ENCODE measurements around the gene CRY2.
A peak's percentile ranks its signal among the peaks of the same experiment; 100 is the strongest.

CRY2 gene

DNA sequence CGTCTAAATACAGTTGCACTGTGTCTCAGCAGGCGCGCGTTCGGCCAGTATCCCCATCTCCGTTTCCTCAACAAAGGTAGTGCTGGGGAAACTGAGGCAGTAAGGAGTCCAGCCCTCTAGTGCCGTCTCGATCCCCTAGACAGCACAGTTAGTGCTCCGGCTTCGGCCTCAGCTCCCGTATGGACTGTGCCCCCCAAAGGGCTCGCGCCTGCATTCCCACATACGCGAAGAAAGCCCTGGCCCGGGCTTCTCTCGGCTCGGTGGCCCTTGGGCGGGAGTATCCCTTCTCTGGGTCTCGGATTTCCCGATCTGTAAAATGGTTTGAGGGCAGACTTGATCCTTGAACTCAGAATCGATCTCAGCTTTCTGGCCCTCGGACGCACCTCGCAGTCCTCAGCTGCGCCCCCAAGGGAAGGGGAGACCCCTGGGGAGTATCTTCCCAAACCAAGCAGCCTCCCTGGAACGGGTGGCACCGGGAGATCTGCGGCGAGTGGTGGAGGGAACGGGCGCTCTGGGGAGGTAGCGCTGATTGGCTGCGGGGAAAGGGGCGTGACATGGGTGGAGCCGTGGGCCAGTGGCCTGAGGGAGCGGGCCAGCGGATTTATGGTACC is 71.2 kb downstream of the CRY2 start:
- peak overlapping the region; percentile 71 for H3K9ac ChIP-seq (ENCODE audit: low read length)
- peaks cover 14% of the 10 kb centered on the region for H3K27me3 ChIP-seq (ENCODE audit: control insufficient read depth, insufficient read depth, low read length)
- no peaks in the 10 kb centered on the region for H3K9me3 ChIP-seq (ENCODE audit: control insufficient read depth, low read depth, low read length)
- peaks cover 16% of the 10 kb centered on the region for H3K36me3 ChIP-seq (ENCODE audit: control insufficient read depth, low read depth, low read length)
- peaks cover 26% of the 10 kb centered on the region for H3K4me1 ChIP-seq (ENCODE audit: control insufficient read depth, low read depth, low read length)
- H3K4me3 ChIP-seq (ENCODE audit: low read length): peak overlapping the region; percentile 96
- H3K27ac ChIP-seq (ENCODE audit: low read length): peak overlapping the region; percentile 20

DNA sequence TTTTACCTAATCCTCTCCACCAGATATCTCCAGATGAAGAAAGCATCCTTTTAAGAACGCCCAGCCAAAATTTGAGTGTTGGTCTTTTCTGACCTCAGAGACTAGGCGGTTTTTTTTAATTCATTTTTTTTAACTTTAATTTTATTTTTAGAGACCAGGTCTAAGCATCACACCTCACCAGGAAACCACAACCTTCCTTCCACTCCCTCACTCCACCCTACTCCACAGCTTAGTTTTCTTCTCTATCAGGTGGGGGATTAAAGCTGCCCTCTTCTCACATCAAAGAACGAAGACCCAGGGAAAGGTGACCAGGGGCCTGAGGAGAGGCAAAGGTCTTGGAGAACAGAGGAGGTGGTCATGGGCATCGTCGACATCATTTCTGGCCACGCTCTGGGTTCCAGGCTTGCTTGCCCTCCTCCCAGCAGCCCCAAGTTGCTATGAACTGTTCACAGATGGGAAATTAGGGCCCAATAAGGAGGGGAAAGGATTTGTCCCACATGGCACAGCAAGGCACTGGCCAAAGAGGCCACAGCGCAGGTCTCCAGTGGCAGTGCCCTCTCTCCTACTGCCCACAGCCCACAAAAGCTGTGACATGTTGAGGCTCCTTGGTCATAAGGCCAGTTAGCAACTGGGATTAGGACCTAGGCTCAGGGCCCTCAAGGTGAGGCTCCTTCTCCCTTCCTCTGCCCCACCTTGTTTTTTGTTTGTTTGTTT is 71.8 kb downstream of the CRY2 start:
- H3K36me3 ChIP-seq (ENCODE audit: control insufficient read depth, low read depth, low read length): peaks cover 16% of the 10 kb centered on the region
- no peak overlapping the region for H3K9ac ChIP-seq (ENCODE audit: low read length)
- H3K27me3 ChIP-seq (ENCODE audit: control insufficient read depth, insufficient read depth, low read length): peaks cover 15% of the 10 kb centered on the region
- H3K4me3 ChIP-seq (ENCODE audit: low read length): peak overlapping the region; percentile 96
- no peaks in the 10 kb centered on the region for H3K9me3 ChIP-seq (ENCODE audit: control insufficient read depth, low read depth, low read length)
- peaks cover 26% of the 10 kb centered on the region for H3K4me1 ChIP-seq (ENCODE audit: control insufficient read depth, low read depth, low read length)
- H3K27ac ChIP-seq (ENCODE audit: low read length): no peak overlapping the region

DNA sequence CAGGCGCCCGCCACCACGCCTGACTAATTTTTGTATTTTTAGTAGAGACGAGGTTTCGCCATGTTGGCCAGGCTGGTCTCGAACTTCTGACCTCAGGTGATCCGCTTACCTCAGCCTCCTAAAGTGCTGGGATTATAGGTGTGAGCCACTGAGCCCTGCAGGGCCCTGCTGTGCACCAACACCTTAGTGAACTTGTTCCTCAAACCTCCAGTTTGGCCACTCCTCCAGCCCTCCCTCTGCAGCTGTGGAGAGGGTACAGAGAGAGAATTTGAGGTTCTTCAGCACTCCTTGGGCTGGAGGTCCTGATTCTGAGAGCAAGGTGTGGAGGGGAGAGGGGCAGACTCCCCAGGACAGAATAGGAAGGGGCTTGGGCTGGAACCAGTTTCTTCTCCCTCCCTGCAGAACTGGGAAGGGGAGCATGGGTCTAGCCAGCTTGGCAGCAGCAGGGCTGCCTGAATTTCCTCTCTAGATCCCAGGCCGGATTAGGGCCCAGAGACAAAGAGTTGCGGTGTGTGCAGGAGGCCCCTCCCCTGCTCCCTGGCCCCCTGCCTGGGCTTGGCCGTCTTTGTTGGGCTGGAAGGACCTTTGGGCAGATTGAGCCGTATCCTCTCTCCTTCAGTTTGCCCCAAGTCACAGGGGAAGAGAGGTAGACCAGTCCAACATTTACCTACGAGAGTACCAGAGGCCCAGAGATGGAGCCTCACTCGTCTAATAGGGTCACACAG is 72.7 kb downstream of the CRY2 start:
- H3K4me1 ChIP-seq (ENCODE audit: control insufficient read depth, low read depth, low read length): peaks cover 26% of the 10 kb centered on the region
- no peaks in the 10 kb centered on the region for H3K9me3 ChIP-seq (ENCODE audit: control insufficient read depth, low read depth, low read length)
- H3K4me3 ChIP-seq (ENCODE audit: low read length): no peak overlapping the region
- no peak overlapping the region for H3K9ac ChIP-seq (ENCODE audit: low read length)
- peaks cover 15% of the 10 kb centered on the region for H3K27me3 ChIP-seq (ENCODE audit: control insufficient read depth, insufficient read depth, low read length)
- H3K27ac ChIP-seq (ENCODE audit: low read length): no peak overlapping the region
- peaks cover 12% of the 10 kb centered on the region for H3K36me3 ChIP-seq (ENCODE audit: control insufficient read depth, low read depth, low read length)

DNA sequence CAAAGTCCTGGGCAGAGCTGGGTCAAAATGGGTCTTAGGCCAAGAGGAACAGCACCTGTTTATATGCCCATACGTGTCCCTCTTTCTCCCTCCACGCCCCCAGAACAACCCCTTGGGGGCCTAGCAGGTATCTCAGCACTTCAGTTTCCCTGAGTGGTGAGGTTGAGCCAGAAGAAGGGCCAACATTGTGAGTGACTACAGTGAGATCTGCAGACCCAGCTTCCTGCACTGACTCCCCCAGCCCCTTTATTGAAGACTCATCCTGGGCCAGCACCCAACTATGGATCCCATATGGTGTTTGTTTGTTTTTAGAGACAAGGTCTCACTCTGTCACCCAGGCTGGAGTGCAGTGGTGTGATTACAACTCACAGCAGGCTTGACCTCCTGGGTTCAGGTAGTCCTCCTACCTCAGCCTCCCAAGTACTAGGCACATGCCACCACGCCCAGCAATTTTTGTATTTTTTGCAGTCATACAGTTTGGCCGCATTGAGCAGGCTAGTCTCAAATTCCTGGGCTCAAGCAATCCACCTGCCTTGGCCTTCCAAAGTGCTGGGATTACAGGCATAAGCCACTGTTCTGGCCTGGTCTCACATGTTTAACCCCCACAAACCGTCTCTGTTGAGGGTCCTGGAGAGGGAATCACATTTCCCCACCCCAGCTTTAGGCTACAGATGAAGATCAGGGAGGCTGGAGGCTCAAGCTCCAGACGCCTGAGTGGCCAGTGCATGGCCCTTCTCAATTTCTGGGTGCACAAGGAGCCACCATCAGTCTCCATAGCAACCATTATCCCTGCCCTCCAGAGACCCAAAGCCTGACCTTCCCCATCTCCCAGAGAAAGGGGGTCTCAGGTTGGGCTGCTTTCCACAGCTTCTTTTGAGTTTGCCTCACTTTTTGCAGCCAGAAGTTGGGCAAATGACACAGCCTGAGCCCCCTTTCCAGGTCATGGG is 73.5 kb downstream of the CRY2 start:
- H3K36me3 ChIP-seq (ENCODE audit: control insufficient read depth, low read depth, low read length): peaks cover 7% of the 10 kb centered on the region
- peaks cover 15% of the 10 kb centered on the region for H3K27me3 ChIP-seq (ENCODE audit: control insufficient read depth, insufficient read depth, low read length)
- H3K27ac ChIP-seq (ENCODE audit: low read length): no peak overlapping the region
- no peaks in the 10 kb centered on the region for H3K9me3 ChIP-seq (ENCODE audit: control insufficient read depth, low read depth, low read length)
- H3K4me3 ChIP-seq (ENCODE audit: low read length): peak overlapping the region; percentile 63
- H3K4me1 ChIP-seq (ENCODE audit: control insufficient read depth, low read depth, low read length): peaks cover 26% of the 10 kb centered on the region
- peak overlapping the region; percentile 58 for H3K9ac ChIP-seq (ENCODE audit: low read length)

DNA sequence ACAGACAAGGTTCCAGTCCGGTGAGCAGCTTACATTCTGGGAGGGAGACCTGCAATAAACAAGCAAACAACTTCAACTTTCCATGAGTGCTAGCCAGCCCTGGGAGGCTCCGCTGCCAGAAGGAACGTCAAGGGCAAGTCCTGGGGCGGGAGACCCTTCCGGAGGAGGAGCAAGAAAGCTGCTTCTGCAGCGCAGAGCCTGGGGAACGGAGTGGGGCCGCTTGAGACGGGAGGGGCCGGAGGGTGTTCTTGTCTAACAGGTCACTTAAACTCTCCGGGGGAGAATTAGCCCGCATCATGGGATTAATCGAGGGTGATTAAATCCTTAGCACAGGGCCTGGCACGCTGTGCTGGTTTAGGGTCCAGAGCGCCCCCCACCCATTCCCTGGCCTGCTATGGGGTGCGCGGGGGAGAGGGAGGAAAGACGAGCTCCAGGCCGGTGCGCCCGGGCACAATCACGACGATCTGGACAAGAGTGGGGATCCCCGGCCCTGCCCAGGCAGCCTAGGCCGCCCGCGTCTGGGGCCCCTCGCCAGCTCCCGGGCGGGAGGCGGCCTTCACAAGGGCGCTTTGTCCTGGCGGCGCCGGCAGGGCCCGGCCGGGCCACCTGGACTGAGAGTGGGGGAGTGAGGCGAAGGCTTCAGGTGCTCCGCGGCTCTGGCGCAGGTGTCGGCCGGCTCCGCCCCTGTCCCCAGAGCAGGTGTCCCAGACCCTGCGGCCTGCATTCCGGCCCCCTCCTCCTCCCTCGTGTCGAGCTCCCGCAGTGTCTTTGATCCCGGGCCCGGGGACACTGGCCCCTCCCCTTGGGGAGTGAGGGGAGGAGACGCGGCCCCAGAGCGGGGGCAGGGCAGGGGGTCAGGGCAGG is 74.5 kb downstream of the CRY2 start:
- no peaks in the 10 kb centered on the region for H3K9me3 ChIP-seq (ENCODE audit: control insufficient read depth, low read depth, low read length)
- H3K4me3 ChIP-seq (ENCODE audit: low read length): peak overlapping the region; percentile 63
- peak overlapping the region; percentile 58 for H3K9ac ChIP-seq (ENCODE audit: low read length)
- peaks cover 26% of the 10 kb centered on the region for H3K4me1 ChIP-seq (ENCODE audit: control insufficient read depth, low read depth, low read length)
- H3K27ac ChIP-seq (ENCODE audit: low read length): no peak overlapping the region
- peaks cover 5% of the 10 kb centered on the region for H3K36me3 ChIP-seq (ENCODE audit: control insufficient read depth, low read depth, low read length)
- peaks cover 15% of the 10 kb centered on the region for H3K27me3 ChIP-seq (ENCODE audit: control insufficient read depth, insufficient read depth, low read length)

DNA sequence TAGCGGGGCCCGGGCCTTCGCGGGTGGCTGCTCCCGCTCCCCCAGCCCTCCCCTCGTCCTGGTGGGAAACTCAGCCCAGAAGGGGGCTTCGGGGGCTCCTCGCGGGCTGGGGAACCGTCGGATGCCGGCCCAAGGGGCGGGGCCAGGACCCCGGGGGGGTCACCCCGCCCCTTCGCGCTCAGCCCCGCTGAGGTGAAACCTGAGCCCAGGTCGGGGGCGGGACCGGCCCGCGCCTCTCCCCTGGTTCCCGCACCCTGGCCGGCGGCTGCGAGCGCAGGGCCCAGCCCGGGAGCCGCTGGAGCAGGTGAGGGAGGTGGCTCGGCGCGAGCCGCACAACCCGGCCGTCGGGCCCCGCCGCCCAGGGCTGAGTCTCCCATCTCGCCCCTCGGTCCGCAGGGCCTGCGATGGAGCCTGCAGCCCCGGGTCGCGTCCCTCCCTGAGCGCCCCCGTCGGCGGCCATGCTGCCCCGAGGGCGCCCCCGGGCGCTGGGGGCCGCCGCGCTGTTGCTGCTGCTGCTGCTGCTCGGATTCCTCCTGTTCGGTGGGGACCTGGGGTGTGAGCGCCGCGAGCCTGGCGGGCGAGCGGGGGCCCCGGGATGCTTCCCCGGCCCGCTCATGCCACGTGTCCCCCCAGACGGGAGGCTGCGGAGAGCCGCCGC is 75.3 kb downstream of the CRY2 start, which contains the start of gene LARGE2:
LARGE2 (plus strand) TSS at position 232 of the 658 bp plus-strand sequence; CDS start at position 459, 227 bp downstream.
- Histone ChIP-seq H3K4me1 (ENCODE audit: control insufficient read depth, low read depth, low read length) (peaks cover 21% of the 10 kb centered on the region), H3K27ac (ENCODE audit: low read length) (no peak within 1 kb of the TSS)

DNA sequence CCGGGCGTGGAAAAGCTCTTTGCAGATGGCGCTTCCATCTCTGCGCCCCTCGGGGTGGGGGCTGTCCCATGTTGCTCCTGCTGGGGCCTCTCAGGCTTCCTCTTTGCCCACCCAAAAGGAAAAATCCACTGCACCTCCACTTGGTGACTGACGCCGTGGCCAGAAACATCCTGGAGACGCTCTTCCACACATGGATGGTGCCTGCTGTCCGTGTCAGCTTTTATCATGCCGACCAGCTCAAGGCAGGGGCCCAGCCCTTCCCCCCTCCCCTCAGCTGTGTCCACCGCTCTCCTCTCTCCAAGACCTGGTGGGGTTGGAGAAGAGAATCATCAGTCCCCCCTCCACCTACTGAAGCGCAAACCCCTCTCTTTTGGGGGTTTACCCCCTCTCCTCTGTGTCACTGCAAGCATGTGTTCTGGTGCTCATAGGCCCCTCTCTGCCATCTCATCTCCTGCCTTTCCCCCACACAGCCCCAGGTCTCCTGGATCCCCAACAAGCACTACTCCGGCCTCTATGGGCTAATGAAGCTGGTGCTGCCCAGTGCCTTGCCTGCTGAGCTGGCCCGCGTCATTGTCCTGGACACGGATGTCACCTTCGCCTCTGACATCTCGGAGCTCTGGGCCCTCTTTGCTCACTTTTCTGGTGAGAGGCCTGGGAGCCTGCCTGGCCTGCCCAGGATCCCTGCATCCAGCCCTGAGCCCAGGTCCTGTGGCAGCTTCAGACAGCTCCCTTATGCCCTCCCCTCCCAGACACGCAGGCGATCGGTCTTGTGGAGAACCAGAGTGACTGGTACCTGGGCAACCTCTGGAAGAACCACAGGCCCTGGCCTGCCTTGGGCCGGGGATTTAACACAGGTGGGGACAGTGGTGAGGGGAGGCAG is 77.0 kb downstream of the CRY2 start:
- H3K27me3 ChIP-seq (ENCODE audit: control insufficient read depth, insufficient read depth, low read length): peaks cover 15% of the 10 kb centered on the region
- H3K4me1 ChIP-seq (ENCODE audit: control insufficient read depth, low read depth, low read length): peaks cover 18% of the 10 kb centered on the region
- peaks cover 22% of the 10 kb centered on the region for H3K36me3 ChIP-seq (ENCODE audit: control insufficient read depth, low read depth, low read length)
- no peaks in the 10 kb centered on the region for H3K9me3 ChIP-seq (ENCODE audit: control insufficient read depth, low read depth, low read length)
- H3K4me3 ChIP-seq (ENCODE audit: low read length): no peak overlapping the region
- H3K27ac ChIP-seq (ENCODE audit: low read length): no peak overlapping the region
- H3K9ac ChIP-seq (ENCODE audit: low read length): no peak overlapping the region

More for the DNA sequence above, 75.3 kb downstream of the CRY2 start, which contains the start of gene LARGE2:
- Histone ChIP-seq H3K9ac (ENCODE audit: low read length) (peak within 1 kb of the TSS; percentile 58), H3K9me3 (ENCODE audit: control insufficient read depth, low read depth, low read length) (no peaks in the 10 kb centered on the region), H3K36me3 (ENCODE audit: control insufficient read depth, low read depth, low read length) (peaks cover 9% of the 10 kb centered on the region), H3K27me3 (ENCODE audit: control insufficient read depth, insufficient read depth, low read length) (peaks cover 15% of the 10 kb centered on the region), H3K4me3 (ENCODE audit: low read length) (peak within 1 kb of the TSS; percentile 63)

DNA sequence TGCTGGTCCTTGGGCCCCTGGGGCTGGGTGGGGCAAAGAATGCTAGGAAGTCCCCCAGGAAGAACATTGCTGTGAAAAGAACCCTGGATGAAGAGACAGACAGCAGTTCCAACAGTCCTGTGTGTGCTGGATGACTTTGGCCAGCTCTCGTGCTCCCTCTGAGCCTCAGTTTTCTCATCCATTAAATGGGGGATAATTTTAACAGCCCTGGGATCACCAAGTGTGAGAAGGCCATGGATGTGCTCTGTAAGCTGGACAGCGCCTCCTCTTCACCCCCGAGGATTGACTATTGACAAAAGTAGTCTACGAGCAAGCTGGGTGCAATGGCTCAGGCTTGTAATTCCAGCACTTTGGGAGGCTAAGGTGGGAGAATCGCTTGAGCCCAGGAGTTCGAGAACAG is 77.7 kb downstream of the CRY2 start:
- Histone ChIP-seq H3K4me3 (ENCODE audit: low read length) (no peak overlapping the region), H3K27ac (ENCODE audit: low read length) (no peak overlapping the region), H3K9me3 (ENCODE audit: control insufficient read depth, low read depth, low read length) (no peaks in the 10 kb centered on the region), H3K27me3 (ENCODE audit: control insufficient read depth, insufficient read depth, low read length) (peaks cover 15% of the 10 kb centered on the region), H3K36me3 (ENCODE audit: control insufficient read depth, low read depth, low read length) (peaks cover 22% of the 10 kb centered on the region), H3K4me1 (ENCODE audit: control insufficient read depth, low read depth, low read length) (peaks cover 16% of the 10 kb centered on the region), H3K9ac (ENCODE audit: low read length) (no peak overlapping the region)

DNA sequence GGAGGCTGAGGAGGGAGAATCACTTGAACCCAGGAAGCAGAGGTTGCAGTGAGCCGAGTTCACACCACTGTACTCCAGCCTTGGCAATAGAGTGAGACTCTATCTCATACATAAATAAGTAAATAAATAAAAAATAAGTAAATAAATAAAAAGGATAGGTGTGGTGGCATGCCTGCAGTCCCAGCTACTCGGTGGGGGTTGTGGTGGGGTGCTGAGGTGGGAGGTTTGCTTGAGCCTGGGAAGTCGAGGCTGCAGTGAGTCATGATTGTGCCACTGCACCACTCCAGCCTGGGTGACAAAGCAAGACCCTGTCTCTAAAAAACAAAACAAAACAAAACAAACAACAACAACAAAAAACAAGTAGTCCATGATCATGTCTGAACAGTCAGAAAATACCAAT is 78.3 kb downstream of the CRY2 start:
- H3K9ac ChIP-seq (ENCODE audit: low read length): no peak overlapping the region
- H3K36me3 ChIP-seq (ENCODE audit: control insufficient read depth, low read depth, low read length): peaks cover 22% of the 10 kb centered on the region
- H3K4me3 ChIP-seq (ENCODE audit: low read length): no peak overlapping the region
- H3K9me3 ChIP-seq (ENCODE audit: control insufficient read depth, low read depth, low read length): no peaks in the 10 kb centered on the region
- peaks cover 14% of the 10 kb centered on the region for H3K27me3 ChIP-seq (ENCODE audit: control insufficient read depth, insufficient read depth, low read length)
- no peak overlapping the region for H3K27ac ChIP-seq (ENCODE audit: low read length)
- peaks cover 9% of the 10 kb centered on the region for H3K4me1 ChIP-seq (ENCODE audit: control insufficient read depth, low read depth, low read length)
